Osteoblast (primary cell): ENCODE measurements around the gene HJURP. TPM values are rescaled to one million over a fixed set of nuclear protein-coding genes. Genes with fewer than 3 reads are reported as not detected.
"Not testable (repeated sequence)": the region's sequence is repeated elsewhere in the genome, so short reads cannot be mapped to it uniquely, and the experiment has no call there.

Source experiments
- DNase-seq: peaks from one replicate; pipeline ENCODE4 v3.0.0; 2011; ENCODE audit warnings: low spot score, mixed read lengths; ENCODE audit not compliant: insufficient read length; ENCODE audit errors: missing footprints
- H2AFZ ChIP-seq: 2 replicates; pipeline ENCODE4 v1.6.0; 2011; ENCODE audit warnings: mild to moderate bottlenecking, low read length
- H3K27ac ChIP-seq: 2 replicates; pipeline ENCODE4 v1.5.1; 2011; ENCODE audit warnings: mild to moderate bottlenecking, low read depth, low read length, moderate library complexity
- H3K27me3 ChIP-seq: 2 replicates; pipeline ENCODE4 v1.6.0; 2012; ENCODE audit warnings: mild to moderate bottlenecking, control low read depth, inconsistent platforms, low read length, moderate library complexity; ENCODE audit not compliant: insufficient read depth
- H3K36me3 ChIP-seq: 2 replicates; pipeline ENCODE4 v1.5.1; 2011; ENCODE audit warnings: mild to moderate bottlenecking, low read length, control low read depth, moderate library complexity; ENCODE audit not compliant: insufficient read depth
- H3K4me1 ChIP-seq: 2 replicates; pipeline ENCODE4 v1.5.1; 2011; ENCODE audit warnings: mild to moderate bottlenecking, low read length, control low read depth, moderate library complexity; ENCODE audit not compliant: insufficient read depth
- H3K4me2 ChIP-seq: 2 replicates; pipeline ENCODE4 v1.6.0; 2011; ENCODE audit warnings: mild to moderate bottlenecking, low read length; ENCODE audit not compliant: insufficient read depth
- H3K4me3 ChIP-seq: fragments of 200-600 bp; sonication (generic); 3 replicates; pipeline ENCODE4 v1.5.1; 2012; ENCODE audit warnings: mild to moderate bottlenecking, low read length, inconsistent platforms; ENCODE audit not compliant: insufficient read depth
- H3K79me2 ChIP-seq: 2 replicates; pipeline ENCODE4 v1.6.0; 2012; ENCODE audit warnings: mild to moderate bottlenecking, low read length, control low read depth, inconsistent platforms; ENCODE audit not compliant: insufficient read depth
- H3K9me3 ChIP-seq: 2 replicates; pipeline ENCODE4 v1.5.1; 2011; ENCODE audit warnings: low read depth, low read length, control low read depth
- H4K20me1 ChIP-seq: 2 replicates; pipeline ENCODE4 v1.6.0; 2012; ENCODE audit warnings: mild to moderate bottlenecking, low read length, control low read depth; ENCODE audit not compliant: insufficient read depth
- CTCF ChIP-seq: IDR thresholded peaks from 2 replicates; pipeline ENCODE4 v1.5.1; 2011; ENCODE audit warnings: mild to moderate bottlenecking, low read depth, low read length, moderate library complexity; ENCODE audit errors: extremely low read depth
- total RNA-seq: library from RNA; depleted of rRNA; stranded (reverse); fragments of >200 nt; gene quantifications from 2 replicates; pipeline ENCODE4 v1.2.3, GENCODE V29; 2012

HJURP gene
- total RNA-seq: 2.9 and 3.5 TPM in 2 replicates

- Histone ChIP-seq H3K79me2 (peaks cover 48% of the 10 kb centered on the region), H4K20me1 (no peaks in the 10 kb centered on the region), H3K9me3 (no peaks in the 10 kb centered on the region), H3K36me3 (peaks cover 24% of the 10 kb centered on the region), H3K27me3 (no peaks in the 10 kb centered on the region), H3K4me1 (peaks cover 28% of the 10 kb centered on the region), H3K27ac (peak within 1 kb of the TSS; percentile 75), H3K4me3 (peak within 1 kb of the TSS; percentile 92), H2AFZ (peak within 1 kb of the TSS; percentile 93), H3K4me2 (peak within 1 kb of the TSS; percentile 98)
- peak; percentile 99 for DNase-seq
- TF ChIP-seq CTCF: no peak
Measured at GRCh38 chr2:233854241-233854981, at the start of gene HJURP. TSS of gene HJURP (minus strand) at chr2:233854535. CDS start at chr2:233854500, 35 bp downstream.

- no peaks in the 10 kb centered on the region for H3K27me3 ChIP-seq
- H3K4me3 ChIP-seq: no peak overlapping the region
- no peak overlapping the region for H3K4me2 ChIP-seq
- H3K27ac ChIP-seq: no peak overlapping the region
- no peaks in the 10 kb centered on the region for H3K36me3 ChIP-seq
- H3K9me3 ChIP-seq: no peaks in the 10 kb centered on the region
- DNase-seq: no peak
- TF ChIP-seq CTCF: no peak
- H2AFZ ChIP-seq: no peak overlapping the region
- no peaks in the 10 kb centered on the region for H3K4me1 ChIP-seq
- H4K20me1 ChIP-seq: no peaks in the 10 kb centered on the region
- H3K79me2 ChIP-seq: no peaks in the 10 kb centered on the region
Measured at GRCh38 chr2:233901884-233902283, 47.5 kb upstream of the HJURP start.

GRCh38 chr2:233901367-233901766, 47.0 kb upstream of the HJURP start:
- no peak for TF ChIP-seq CTCF
- no peak overlapping the region for H3K4me2 ChIP-seq
- no peaks in the 10 kb centered on the region for H3K27me3 ChIP-seq
- no peaks in the 10 kb centered on the region for H4K20me1 ChIP-seq
- no peaks in the 10 kb centered on the region for H3K79me2 ChIP-seq
- no peak overlapping the region for H2AFZ ChIP-seq
- no peak overlapping the region for H3K27ac ChIP-seq
- H3K4me3 ChIP-seq: no peak overlapping the region
- H3K9me3 ChIP-seq: no peaks in the 10 kb centered on the region
- H3K36me3 ChIP-seq: no peaks in the 10 kb centered on the region
- no peaks in the 10 kb centered on the region for H3K4me1 ChIP-seq
- DNase-seq: no peak

GRCh38 chr2:233896253-233896652, 41.9 kb upstream of the HJURP start:
- not testable (repeated sequence) for H2AFZ ChIP-seq, H3K4me1 ChIP-seq, DNase-seq, H3K27ac ChIP-seq, H3K4me2 ChIP-seq, H3K36me3 ChIP-seq, H3K9me3 ChIP-seq, H3K79me2 ChIP-seq, H4K20me1 ChIP-seq, H3K4me3 ChIP-seq, H3K27me3 ChIP-seq
